ENCODE measurements around the gene AMIGO3. TPM values are rescaled to one million over a fixed set of nuclear protein-coding genes. Genes with fewer than 3 reads are reported as not detected.

The AMIGO3 gene
- total RNA-seq, 4 donors from 2014 or later = 0.27 to 0.31 TPM; not detected in 2

DNA sequence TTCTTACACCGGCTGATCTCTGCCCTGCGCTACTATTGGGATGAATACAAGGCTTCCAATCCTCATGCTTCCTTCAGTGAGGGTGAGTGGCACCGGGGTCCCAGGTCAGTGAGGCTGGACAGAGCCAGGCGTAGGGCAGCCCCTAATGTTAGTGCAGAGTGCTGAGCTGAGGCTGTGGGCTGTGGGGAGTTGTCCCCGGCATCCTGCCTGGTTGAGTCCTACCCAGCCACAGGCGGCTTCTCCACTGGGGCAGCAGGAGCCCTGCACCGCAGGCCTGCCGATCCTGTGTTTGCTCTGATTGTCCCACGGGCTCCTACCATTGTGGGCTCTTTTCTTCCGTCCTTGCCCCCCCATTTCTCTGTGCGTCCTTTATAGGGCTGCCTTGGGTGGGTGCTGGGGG lies 16.8 kb downstream of the AMIGO3 start:
- TF ChIP-seq, protein P1, sequence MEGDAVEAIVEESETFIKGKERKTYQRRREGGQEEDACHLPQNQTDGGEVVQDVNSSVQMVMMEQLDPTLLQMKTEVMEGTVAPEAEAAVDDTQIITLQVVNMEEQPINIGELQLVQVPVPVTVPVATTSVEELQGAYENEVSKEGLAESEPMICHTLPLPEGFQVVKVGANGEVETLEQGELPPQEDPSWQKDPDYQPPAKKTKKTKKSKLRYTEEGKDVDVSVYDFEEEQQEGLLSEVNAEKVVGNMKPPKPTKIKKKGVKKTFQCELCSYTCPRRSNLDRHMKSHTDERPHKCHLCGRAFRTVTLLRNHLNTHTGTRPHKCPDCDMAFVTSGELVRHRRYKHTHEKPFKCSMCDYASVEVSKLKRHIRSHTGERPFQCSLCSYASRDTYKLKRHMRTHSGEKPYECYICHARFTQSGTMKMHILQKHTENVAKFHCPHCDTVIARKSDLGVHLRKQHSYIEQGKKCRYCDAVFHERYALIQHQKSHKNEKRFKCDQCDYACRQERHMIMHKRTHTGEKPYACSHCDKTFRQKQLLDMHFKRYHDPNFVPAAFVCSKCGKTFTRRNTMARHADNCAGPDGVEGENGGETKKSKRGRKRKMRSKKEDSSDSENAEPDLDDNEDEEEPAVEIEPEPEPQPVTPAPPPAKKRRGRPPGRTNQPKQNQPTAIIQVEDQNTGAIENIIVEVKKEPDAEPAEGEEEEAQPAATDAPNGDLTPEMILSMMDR (IDR thresholded peaks at IDR 0.05) = no peak
- TF ChIP-seq POLR2AphosphoS5 (IDR thresholded peaks at IDR 0.05) (no peak), EP300 (IDR thresholded peaks at IDR 0.05) (no peak), POLR2A (IDR thresholded peaks at IDR 0.05) (no peak)
- Histone ChIP-seq H3K36me3 (peaks cover 0 to 100% of the 10 kb centered on the region in 2 donors), H3K4me3 (no peak overlapping the region), H3K4me1 (peaks cover 0 to 6% (median 0%) of the 10 kb centered on the region in 3 donors), H3K27ac (no peak overlapping the region), H3K27me3 (no peaks in the 10 kb centered on the region), H3K9me3 (no peaks in the 10 kb centered on the region)
- ATAC-seq = no peak
- 90 to 100% methylated on average over 2 of the region's 11 CpGs for WGBS, 2 donors (ENCODE audit: low coverage in 1 of 2)

DNA sequence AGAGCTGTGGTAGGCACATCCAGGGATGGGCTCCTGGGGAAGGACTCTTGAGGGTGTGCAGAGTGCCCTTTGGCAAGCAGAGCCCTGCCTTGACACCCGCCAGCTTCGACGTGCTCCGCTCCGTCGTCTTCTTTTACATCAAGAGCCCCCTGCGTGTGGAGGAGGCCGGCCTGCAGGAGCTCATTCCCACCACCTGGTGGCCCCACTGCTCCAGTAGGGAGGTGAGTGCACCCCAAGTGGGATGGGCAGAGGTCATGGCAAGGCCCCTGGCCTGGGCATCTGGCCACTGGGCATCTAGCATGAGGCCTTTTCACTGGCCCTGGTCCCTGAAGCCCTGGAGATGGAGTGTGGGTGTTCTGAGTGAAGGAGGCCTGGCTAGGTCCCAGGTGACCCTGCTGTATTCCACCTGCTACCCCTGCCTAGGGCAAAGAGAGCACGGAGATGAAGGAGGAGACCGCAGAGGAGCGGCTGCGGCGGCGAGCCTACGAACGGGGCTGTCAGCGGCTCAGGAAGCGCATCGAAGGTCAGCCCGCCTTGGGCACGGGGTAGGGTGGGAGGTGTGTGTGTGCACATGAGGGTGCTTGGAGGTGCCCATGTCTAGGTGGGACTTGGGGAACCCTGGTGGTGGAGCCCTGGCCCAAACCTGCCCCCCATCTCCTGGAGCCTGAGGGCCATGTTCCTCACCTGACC lies 18.0 kb downstream of the AMIGO3 start:
- no CpG with 5 or more reads among the region's 21 CpGs for WGBS, 2 donors (ENCODE audit: low coverage in 1 of 2)
- no peak overlapping the region for H3K27ac ChIP-seq
- H3K27me3 ChIP-seq = no peaks in the 10 kb centered on the region
- no peak for ATAC-seq
- H3K4me1 ChIP-seq = peaks cover 0 to 6% (median 0%) of the 10 kb centered on the region in 3 donors
- peaks cover 0 to 98% of the 10 kb centered on the region in 2 donors for H3K36me3 ChIP-seq
- no peaks in the 10 kb centered on the region for H3K9me3 ChIP-seq
- H3K4me3 ChIP-seq = no peak overlapping the region
- no peak for TF ChIP-seq POLR2AphosphoS5 (IDR thresholded peaks at IDR 0.05)
- TF ChIP-seq, protein P1 (IDR thresholded peaks at IDR 0.05) = peak in 1 of 4 experiments; percentile 50

DNA sequence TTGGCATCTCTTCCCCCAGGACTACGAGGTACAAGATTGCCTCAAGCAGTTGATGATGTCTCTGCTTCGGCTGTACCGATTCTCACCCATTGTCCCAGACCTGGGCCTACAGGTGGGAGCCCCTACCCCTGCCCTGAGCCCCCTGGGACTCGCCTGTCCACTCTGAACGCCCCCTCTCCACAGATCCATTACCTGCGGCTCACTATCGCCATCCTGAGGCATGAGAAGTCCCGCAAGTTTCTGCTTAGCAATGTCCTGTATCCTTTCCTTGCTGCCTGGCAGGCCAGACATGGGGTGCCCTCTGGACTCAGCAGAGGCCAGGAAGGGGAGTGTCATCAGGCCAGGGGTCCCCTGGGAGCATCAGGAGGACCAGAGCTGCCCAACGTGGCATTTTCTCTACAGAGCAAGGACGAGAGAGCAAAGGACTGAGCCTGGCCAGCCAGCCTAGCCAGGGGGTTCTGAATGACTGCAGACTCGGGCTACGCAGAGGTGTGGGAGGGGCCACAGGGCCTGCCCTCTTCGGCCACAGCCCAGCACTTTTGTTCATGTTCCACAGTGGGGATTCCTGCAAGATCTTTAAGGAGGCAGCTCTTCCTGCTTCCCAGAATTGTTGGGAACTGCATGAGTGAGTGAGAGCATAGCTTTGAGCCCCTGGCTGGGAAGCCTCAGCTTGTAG lies 18.9 kb downstream of the AMIGO3 start:
- TF ChIP-seq, protein P1 (IDR thresholded peaks at IDR 0.05) = no peak
- TF ChIP-seq POLR2A (IDR thresholded peaks at IDR 0.05) = no peak
- TF ChIP-seq EP300 (IDR thresholded peaks at IDR 0.05) = no peak
- no peak for TF ChIP-seq POLR2AphosphoS5 (IDR thresholded peaks at IDR 0.05)
- no peak for ATAC-seq
- Histone ChIP-seq H3K9me3 (no peaks in the 10 kb centered on the region), H3K27me3 (no peaks in the 10 kb centered on the region), H3K27ac (no peak overlapping the region), H3K4me3 (no peak overlapping the region), H3K36me3 (peaks cover 0 to 89% of the 10 kb centered on the region in 2 donors), H3K4me1 (peaks cover 0 to 6% (median 0%) of the 10 kb centered on the region in 3 donors)
- 79% methylated on average over 5 of the region's 13 CpGs; no CpG with 5 or more reads in 1 of the 2 donors for WGBS, 2 donors (ENCODE audit: low coverage in 1 of 2)

DNA sequence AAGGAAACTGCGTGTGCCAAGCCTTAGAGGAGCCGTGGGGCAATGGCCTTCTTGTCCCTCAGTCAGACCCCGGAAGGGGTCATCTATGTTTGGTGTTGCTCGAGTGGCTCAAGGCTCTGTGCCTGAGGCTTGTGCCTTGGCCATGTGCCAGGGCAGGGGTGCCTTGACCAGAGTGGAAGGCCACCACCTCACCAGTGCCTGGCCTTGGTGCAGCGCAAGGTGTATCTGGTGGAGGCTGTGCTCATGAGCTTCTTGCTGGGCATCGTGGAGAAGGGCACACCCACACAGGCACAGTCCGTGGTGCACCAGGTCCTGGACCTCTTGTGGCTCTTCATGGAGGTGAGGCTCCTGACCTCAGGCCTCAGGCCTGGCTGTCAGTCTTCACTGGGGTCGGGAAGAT lies 19.5 kb downstream of the AMIGO3 start:
- WGBS, 2 donors (ENCODE audit: low coverage in 1 of 2) = 42 to 88% methylated on average over 2 to 3 of the region's 8 CpGs
- Histone ChIP-seq H3K4me1 (peaks cover 0 to 6% (median 0%) of the 10 kb centered on the region in 3 donors), H3K4me3 (no peak overlapping the region), H3K36me3 (peaks cover 0 to 83% of the 10 kb centered on the region in 2 donors), H3K27me3 (no peaks in the 10 kb centered on the region), H3K9me3 (no peaks in the 10 kb centered on the region), H3K27ac (no peak overlapping the region)
- no peak for TF ChIP-seq POLR2AphosphoS5 (IDR thresholded peaks at IDR 0.05)
- no peak for TF ChIP-seq EP300 (IDR thresholded peaks at IDR 0.05)
- TF ChIP-seq, protein P1 (IDR thresholded peaks at IDR 0.05) = no peak
- TF ChIP-seq POLR2A (IDR thresholded peaks at IDR 0.05) = no peak
- no peak for ATAC-seq

Measured in gastroesophageal sphincter (tissue), 4 donors.